Measurements from ENCODE around the gene RBP2.
"Not testable (repeated sequence)": the region's sequence is repeated elsewhere in the genome, so short reads cannot be mapped to it uniquely, and the experiment has no call there.

The RBP2 gene

GRCh38 chr3:139430493-139430892 is 45.8 kb downstream of the RBP2 start:
- Histone ChIP-seq H3K27me3 (ENCODE audit: control insufficient read depth, insufficient read depth, low read length, poor library complexity, severe bottlenecking) (no peaks in the 10 kb centered on the region), H3K4me3 (ENCODE audit: insufficient read depth, low read depth, low read length) (no peak overlapping the region), H3K36me3 (ENCODE audit: control insufficient read depth, insufficient read depth, low read length) (no peaks in the 10 kb centered on the region), H3K27ac (ENCODE audit: insufficient read depth, low read depth, low read length, poor library complexity, severe bottlenecking) (no peak overlapping the region), H3K9me3 (ENCODE audit: control insufficient read depth, low read length) (no peaks in the 10 kb centered on the region), H3K4me1 (ENCODE audit: control insufficient read depth, insufficient read depth, low read length) (peaks cover 5% of the 10 kb centered on the region)

GRCh38 chr3:139427283-139428060 is 48.8 kb downstream of the RBP2 start:
- Histone ChIP-seq H3K9me3 (ENCODE audit: control insufficient read depth, low read length) (no peaks in the 10 kb centered on the region), H3K4me1 (ENCODE audit: control insufficient read depth, insufficient read depth, low read length) (no peaks in the 10 kb centered on the region), H3K27ac (ENCODE audit: insufficient read depth, low read depth, low read length, poor library complexity, severe bottlenecking) (no peak overlapping the region), H3K4me3 (ENCODE audit: insufficient read depth, low read depth, low read length) (no peak overlapping the region), H3K36me3 (ENCODE audit: control insufficient read depth, insufficient read depth, low read length) (no peaks in the 10 kb centered on the region), H3K27me3 (ENCODE audit: control insufficient read depth, insufficient read depth, low read length, poor library complexity, severe bottlenecking) (no peaks in the 10 kb centered on the region)
- WGBS, 2 experiments: 43 to 54% methylated on average over 5 to 6 of the region's 7 CpGs

DNA sequence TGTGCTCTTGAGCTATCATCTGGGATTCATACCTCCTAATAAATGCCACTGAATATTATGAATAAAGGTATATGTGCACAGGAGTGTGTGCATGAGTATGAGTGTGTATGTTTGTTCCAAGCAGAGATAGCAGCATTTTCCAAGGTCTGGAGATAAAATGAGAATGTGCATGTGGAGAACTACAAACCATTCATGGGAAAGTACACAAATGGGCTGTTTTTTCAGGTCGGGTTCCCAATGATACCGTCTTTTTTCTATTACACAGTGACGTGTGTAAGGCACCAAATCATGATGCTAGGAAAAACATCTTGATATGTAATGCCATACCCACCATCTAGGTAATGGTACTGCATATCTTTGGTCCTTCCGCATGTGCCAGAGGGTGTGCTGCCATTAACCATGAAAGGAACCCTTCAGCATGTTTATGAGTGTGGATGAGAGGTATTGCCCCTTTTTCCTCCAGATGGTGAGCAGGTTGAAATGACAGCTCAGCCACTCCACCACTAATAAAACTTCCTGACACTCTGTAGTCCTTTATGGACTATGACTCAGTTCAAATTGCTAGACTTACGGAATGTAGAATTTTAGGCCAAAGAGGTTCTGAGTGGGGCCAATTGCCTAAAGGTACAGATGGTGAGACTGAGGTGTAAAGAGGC is 50.4 kb downstream of the RBP2 start:
- no peaks in the 10 kb centered on the region for H3K9me3 ChIP-seq (ENCODE audit: control insufficient read depth, low read length)
- no peaks in the 10 kb centered on the region for H3K36me3 ChIP-seq (ENCODE audit: control insufficient read depth, insufficient read depth, low read length)
- 86 to 91% methylated on average over 5 of the region's 5 CpGs for WGBS, 2 experiments
- H3K4me3 ChIP-seq (ENCODE audit: insufficient read depth, low read depth, low read length): no peak overlapping the region
- no peak overlapping the region for H3K27ac ChIP-seq (ENCODE audit: insufficient read depth, low read depth, low read length, poor library complexity, severe bottlenecking)
- H3K4me1 ChIP-seq (ENCODE audit: control insufficient read depth, insufficient read depth, low read length): no peaks in the 10 kb centered on the region
- H3K27me3 ChIP-seq (ENCODE audit: control insufficient read depth, insufficient read depth, low read length, poor library complexity, severe bottlenecking): no peaks in the 10 kb centered on the region

DNA sequence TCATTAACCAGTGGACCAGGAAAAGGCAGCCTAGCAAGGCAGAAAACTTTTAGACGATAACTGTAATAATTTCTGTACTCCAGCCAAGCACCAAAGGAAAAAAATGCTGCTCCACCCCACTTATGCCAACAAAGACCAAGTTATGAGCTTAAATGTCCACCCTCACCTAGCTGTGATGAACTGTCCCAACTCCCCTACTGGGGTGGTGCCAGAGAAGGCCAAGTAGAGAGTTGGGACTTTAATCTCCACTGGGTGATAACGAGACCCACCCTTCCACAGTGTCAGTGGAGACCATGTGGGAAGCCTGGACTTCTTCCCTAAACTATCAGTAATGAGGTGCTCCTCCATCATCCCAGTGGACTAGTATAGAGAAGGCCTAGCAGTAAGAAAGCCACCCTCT is 53.1 kb downstream of the RBP2 start:
- Histone ChIP-seq H3K4me1 (ENCODE audit: control insufficient read depth, insufficient read depth, low read length) (no peaks in the 10 kb centered on the region), H3K27me3 (ENCODE audit: control insufficient read depth, insufficient read depth, low read length, poor library complexity, severe bottlenecking) (no peaks in the 10 kb centered on the region), H3K27ac (ENCODE audit: insufficient read depth, low read depth, low read length, poor library complexity, severe bottlenecking) (no peak overlapping the region), H3K36me3 (ENCODE audit: control insufficient read depth, insufficient read depth, low read length) (no peaks in the 10 kb centered on the region), H3K9me3 (ENCODE audit: control insufficient read depth, low read length) (no peaks in the 10 kb centered on the region), H3K4me3 (ENCODE audit: insufficient read depth, low read depth, low read length) (no peak overlapping the region)
- WGBS, 2 experiments: 93 to 94% methylated on average over 2 of the region's 2 CpGs

GRCh38 chr3:139421460-139421859 is 54.9 kb downstream of the RBP2 start:
- Histone ChIP-seq H3K4me3 (ENCODE audit: insufficient read depth, low read depth, low read length) (no peak overlapping the region), H3K36me3 (ENCODE audit: control insufficient read depth, insufficient read depth, low read length) (no peaks in the 10 kb centered on the region), H3K27me3 (ENCODE audit: control insufficient read depth, insufficient read depth, low read length, poor library complexity, severe bottlenecking) (no peaks in the 10 kb centered on the region), H3K27ac (ENCODE audit: insufficient read depth, low read depth, low read length, poor library complexity, severe bottlenecking) (no peak overlapping the region), H3K4me1 (ENCODE audit: control insufficient read depth, insufficient read depth, low read length) (no peaks in the 10 kb centered on the region), H3K9me3 (ENCODE audit: control insufficient read depth, low read length) (no peaks in the 10 kb centered on the region)
- WGBS, 2 experiments: 87 to 89% methylated on average over 1 of the region's 1 CpG

DNA sequence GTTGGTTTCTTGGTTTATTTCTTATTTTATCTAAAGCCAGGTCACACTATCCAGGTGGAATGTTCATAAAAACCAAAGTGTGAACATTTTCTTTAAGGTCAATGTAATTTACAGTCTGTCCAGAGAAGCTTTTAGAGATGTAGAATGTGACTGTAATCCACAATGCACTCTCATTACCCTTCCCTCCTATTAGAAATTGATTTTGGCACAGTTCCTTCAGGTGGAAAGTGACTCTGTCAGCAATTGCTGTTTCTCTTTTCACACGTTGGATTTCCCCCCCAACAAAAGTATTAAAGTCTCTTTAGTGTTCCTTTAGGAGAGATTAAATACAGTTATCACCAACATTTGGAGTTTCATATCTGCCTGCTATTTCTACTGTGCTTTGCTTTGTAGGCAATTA is 55.3 kb downstream of the RBP2 start:
- 71% methylated on average over 1 of the region's 1 CpG; no CpG with 5 or more reads in 1 of the 2 experiments for WGBS, 2 experiments
- H3K36me3 ChIP-seq (ENCODE audit: control insufficient read depth, insufficient read depth, low read length): no peaks in the 10 kb centered on the region
- H3K9me3 ChIP-seq (ENCODE audit: control insufficient read depth, low read length): no peaks in the 10 kb centered on the region
- H3K27me3 ChIP-seq (ENCODE audit: control insufficient read depth, insufficient read depth, low read length, poor library complexity, severe bottlenecking): no peaks in the 10 kb centered on the region
- H3K4me3 ChIP-seq (ENCODE audit: insufficient read depth, low read depth, low read length): no peak overlapping the region
- H3K27ac ChIP-seq (ENCODE audit: insufficient read depth, low read depth, low read length, poor library complexity, severe bottlenecking): no peak overlapping the region
- no peaks in the 10 kb centered on the region for H3K4me1 ChIP-seq (ENCODE audit: control insufficient read depth, insufficient read depth, low read length)

DNA sequence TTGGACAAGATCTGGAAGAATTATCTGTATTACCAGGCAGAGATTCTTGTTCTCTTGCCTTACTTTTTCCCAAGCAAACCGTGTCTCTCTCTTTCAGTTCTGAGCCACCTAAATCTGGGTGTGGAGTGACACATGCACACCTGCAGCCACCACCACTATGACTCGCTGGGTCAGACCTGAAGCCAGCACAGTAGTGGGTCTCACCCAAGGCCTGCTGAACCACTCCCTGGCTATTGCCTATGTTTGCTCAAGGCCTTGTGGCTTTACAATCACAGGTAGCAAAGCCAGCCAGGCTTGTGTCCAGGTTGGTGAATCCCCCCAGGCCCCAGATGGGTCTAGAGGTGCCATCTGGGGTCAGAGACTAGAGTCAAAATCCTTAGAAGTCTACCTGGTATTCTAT is 58.2 kb downstream of the RBP2 start:
- no peaks in the 10 kb centered on the region for H3K36me3 ChIP-seq (ENCODE audit: control insufficient read depth, insufficient read depth, low read length)
- no peaks in the 10 kb centered on the region for H3K27me3 ChIP-seq (ENCODE audit: control insufficient read depth, insufficient read depth, low read length, poor library complexity, severe bottlenecking)
- no peak overlapping the region for H3K27ac ChIP-seq (ENCODE audit: insufficient read depth, low read depth, low read length, poor library complexity, severe bottlenecking)
- no peak overlapping the region for H3K4me3 ChIP-seq (ENCODE audit: insufficient read depth, low read depth, low read length)
- H3K9me3 ChIP-seq (ENCODE audit: control insufficient read depth, low read length): no peaks in the 10 kb centered on the region
- WGBS, 2 experiments: 86 to 92% methylated on average over 2 of the region's 2 CpGs
- no peaks in the 10 kb centered on the region for H3K4me1 ChIP-seq (ENCODE audit: control insufficient read depth, insufficient read depth, low read length)

- H3K27ac ChIP-seq (ENCODE audit: insufficient read depth, low read depth, low read length, poor library complexity, severe bottlenecking): no peak overlapping the region
- H3K4me3 ChIP-seq (ENCODE audit: insufficient read depth, low read depth, low read length): no peak overlapping the region
- H3K9me3 ChIP-seq (ENCODE audit: control insufficient read depth, low read length): no peaks in the 10 kb centered on the region
- no peaks in the 10 kb centered on the region for H3K4me1 ChIP-seq (ENCODE audit: control insufficient read depth, insufficient read depth, low read length)
- no peaks in the 10 kb centered on the region for H3K27me3 ChIP-seq (ENCODE audit: control insufficient read depth, insufficient read depth, low read length, poor library complexity, severe bottlenecking)
- 83% methylated on average over 1 of the region's 1 CpG; no CpG with 5 or more reads in 1 of the 2 experiments for WGBS, 2 experiments
- no peaks in the 10 kb centered on the region for H3K36me3 ChIP-seq (ENCODE audit: control insufficient read depth, insufficient read depth, low read length)
Measured at GRCh38 chr3:139416275-139416674, 60.0 kb downstream of the RBP2 start.

- WGBS, 2 experiments: 90 to 95% methylated on average over 2 of the region's 2 CpGs
- Histone ChIP-seq H3K4me3 (ENCODE audit: insufficient read depth, low read depth, low read length) (no peak overlapping the region), H3K36me3 (ENCODE audit: control insufficient read depth, insufficient read depth, low read length) (no peaks in the 10 kb centered on the region), H3K4me1 (ENCODE audit: control insufficient read depth, insufficient read depth, low read length) (no peaks in the 10 kb centered on the region), H3K9me3 (ENCODE audit: control insufficient read depth, low read length) (no peaks in the 10 kb centered on the region), H3K27me3 (ENCODE audit: control insufficient read depth, insufficient read depth, low read length, poor library complexity, severe bottlenecking) (no peaks in the 10 kb centered on the region), H3K27ac (ENCODE audit: insufficient read depth, low read depth, low read length, poor library complexity, severe bottlenecking) (no peak overlapping the region)
Measured at GRCh38 chr3:139414608-139415224, 61.6 kb downstream of the RBP2 start.

DNA sequence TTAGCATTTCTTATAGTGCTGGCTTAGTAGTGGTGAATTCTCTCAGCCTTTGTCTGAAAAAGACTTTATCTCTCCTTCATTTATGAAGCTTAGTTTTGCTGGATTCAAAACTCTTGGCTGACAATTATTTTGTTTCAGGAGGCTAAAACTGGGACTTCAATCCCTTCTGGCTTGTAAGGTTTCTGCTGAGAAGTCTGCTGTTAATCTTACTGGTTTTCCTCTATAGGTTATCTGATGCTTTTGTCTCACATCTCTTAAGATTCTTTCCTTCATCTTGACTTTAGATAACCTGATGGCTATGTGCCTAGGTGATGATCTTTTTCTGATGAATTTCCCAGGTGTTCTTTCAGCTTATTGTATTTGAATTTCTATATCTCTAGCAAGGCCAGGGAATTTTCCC is 63.4 kb downstream of the RBP2 start:
- not testable (repeated sequence) for H3K27ac ChIP-seq (ENCODE audit: insufficient read depth, low read depth, low read length, poor library complexity, severe bottlenecking); H3K4me3 ChIP-seq (ENCODE audit: insufficient read depth, low read depth, low read length)

More for the DNA sequence above, 63.4 kb downstream of the RBP2 start:
- not testable (repeated sequence) for H3K4me1 ChIP-seq (ENCODE audit: control insufficient read depth, insufficient read depth, low read length); H3K36me3 ChIP-seq (ENCODE audit: control insufficient read depth, insufficient read depth, low read length); H3K27me3 ChIP-seq (ENCODE audit: control insufficient read depth, insufficient read depth, low read length, poor library complexity, severe bottlenecking); H3K9me3 ChIP-seq (ENCODE audit: control insufficient read depth, low read length)
